Measurements from ENCODE around the gene CHD8. TPM values are rescaled to one million over a fixed set of nuclear protein-coding genes. Genes with fewer than 3 reads are reported as not detected.
A peak's percentile ranks its signal among the peaks of the same experiment; 100 is the strongest.

CHD8 gene
- total and polyA plus RNA-seq, 2 of the 4 experiments (the other 2 are of a cell fraction) = 32.1 to 55.0 TPM

- POLR2A ChIA-PET (ENCODE audit: unreplicated experiment) = no interaction called here
- TF ChIP-seq ELK1 (IDR thresholded peaks at IDR 0.05; ENCODE audit: borderline replicate concordance, low read depth, low read length) (no peak), RAD21 (IDR thresholded peaks at IDR 0.05; ENCODE audit: low read length) (no peak), CHD1 (IDR thresholded peaks at IDR 0.05; ENCODE audit: low read depth, low read length) (no peak), CTCF (conservative IDR thresholded peaks at IDR 0.05; ENCODE audit: low read depth, low read length) (peak; percentile 11; the same call in 1 of the 2 replicates)
- Histone ChIP-seq H3K36me3 (ENCODE audit: control insufficient read depth, insufficient read depth, low read length) (peaks cover 62% of the 10 kb centered on the region), H2BK15ac (ENCODE audit: low read depth, low read length) (no peak overlapping the region), H2AFZ (replicated peaks; ENCODE audit: low read length, poor library complexity) (no peak overlapping the region), H3K4ac (ENCODE audit: low read depth, low read length) (no peak overlapping the region), H3K18ac (ENCODE audit: low read depth, low read length) (no peak overlapping the region), H3K9me1 (ENCODE audit: insufficient read depth, low read length) (no peaks in the 10 kb centered on the region), H4K5ac (ENCODE audit: low read depth, low read length) (no peak overlapping the region), H2BK5ac (ENCODE audit: low read depth, low read length, poor library complexity, severe bottlenecking) (no peak overlapping the region), H2AK5ac (ENCODE audit: low read depth, low read length) (no peak overlapping the region), H2BK20ac (ENCODE audit: low read depth, low read length) (no peak overlapping the region), H3K27me3 (ENCODE audit: control insufficient read depth, insufficient read depth, low read length) (no peaks in the 10 kb centered on the region), H3K56ac (ENCODE audit: extremely low read depth, insufficient read depth, low read length) (no peak overlapping the region), H3K4me3 (ENCODE audit: insufficient read depth, low read depth, low read length) (no peak overlapping the region), H4K91ac (ENCODE audit: insufficient read depth, low read depth, low read length) (no peak overlapping the region), H3K14ac (replicated peaks; ENCODE audit: low read depth, low read length) (no peak overlapping the region), H3K9me3 (ENCODE audit: control insufficient read depth, insufficient read depth, low read length) (no peaks in the 10 kb centered on the region), H3K23ac (ENCODE audit: low read depth, low read length) (no peak overlapping the region), H4K20me1 (ENCODE audit: insufficient read depth, low read length) (no peaks in the 10 kb centered on the region), H3K79me1 (ENCODE audit: low read depth in 1 of 2, low read length in 2 of 2) (peaks cover 0 to 6% of the 10 kb centered on the region in 2 experiments; a peak in 3 of 4 replicates), H3K4me1 (ENCODE audit: control insufficient read depth, insufficient read depth, low read length) (no peaks in the 10 kb centered on the region), H3K27ac (ENCODE audit: insufficient read depth, low read length) (no peak overlapping the region), H3K4me2 (ENCODE audit: low read depth, low read length) (no peak overlapping the region), H2BK120ac (ENCODE audit: low read depth, low read length) (no peak overlapping the region), H2AK9ac (replicated peaks; ENCODE audit: low read depth, low read length, poor library complexity) (no peak overlapping the region), H3K9ac (ENCODE audit: low read depth, low read length) (no peak overlapping the region), H4K8ac (ENCODE audit: low read depth in 2 of 2, low read length in 2 of 2) (no peak overlapping the region)
- WGBS, 2 experiments (ENCODE audit: extremely low coverage in 2 of 2, insufficient read length in 1 of 2) = no CpG with 5 or more reads among the region's 1 CpG
- CTCF ChIA-PET = interaction anchor here (0.6 kb wide), 1 partner anchor 90 kb away, joined by 3 read pairs; no protein-coding TSS in a partner anchor
- in situ Hi-C loops (cut with MboI; ENCODE audit: low sequenced_read_pairs) = no loop called here
- no TSS peak for BruUV-seq (replicated peaks)
- intact Hi-C loops (cut with micrococcal nuclease) = loop anchor here (5.0 kb wide), 1 partner anchor 37 kb away; no protein-coding TSS in a partner anchor
- DNase-seq (no peak), ATAC-seq (ENCODE audit: low read depth) (no peak)
- dilution Hi-C loops (cut with HindIII; ENCODE audit: low sequenced_read_pairs, unreplicated experiment) = no loop called here
Observed at GRCh38 chr14:21395450-21395849, 60.5 kb downstream of the CHD8 start.

Measured in IMR-90 (cell line).